Anterior cingulate cortex (tissue), 58 donors: ENCODE results near the gene SEZ6L2.
A peak's percentile ranks its signal among the peaks of the same experiment; 100 is the strongest.

Source experiments
- DNase-seq, 58 donors: peaks; one replicate each; lab custom pipeline; 2025; lab: John Stamatoyannopoulos, UW

Gene SEZ6L2

DNA sequence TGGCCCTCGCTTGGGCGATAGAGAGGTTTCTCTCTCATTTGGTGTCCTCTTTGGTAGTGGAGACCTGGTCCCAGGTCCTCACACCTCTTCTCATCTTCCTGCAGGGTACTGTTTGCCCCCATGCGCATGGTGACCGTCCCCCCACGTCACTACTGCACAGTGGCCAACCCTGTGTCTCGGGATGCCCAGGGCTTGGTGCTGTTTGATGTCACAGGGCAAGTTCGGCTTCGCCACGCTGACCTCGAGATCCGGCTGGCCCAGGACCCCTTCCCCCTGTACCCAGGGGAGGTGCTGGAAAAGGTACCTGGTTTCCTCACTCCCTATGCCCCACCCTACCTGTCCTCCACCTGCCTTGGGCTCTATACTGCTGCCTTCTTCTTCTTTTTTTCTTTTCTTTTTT is 68.6 kb downstream of the SEZ6L2 start:
- DNase-seq: no peak

DNA sequence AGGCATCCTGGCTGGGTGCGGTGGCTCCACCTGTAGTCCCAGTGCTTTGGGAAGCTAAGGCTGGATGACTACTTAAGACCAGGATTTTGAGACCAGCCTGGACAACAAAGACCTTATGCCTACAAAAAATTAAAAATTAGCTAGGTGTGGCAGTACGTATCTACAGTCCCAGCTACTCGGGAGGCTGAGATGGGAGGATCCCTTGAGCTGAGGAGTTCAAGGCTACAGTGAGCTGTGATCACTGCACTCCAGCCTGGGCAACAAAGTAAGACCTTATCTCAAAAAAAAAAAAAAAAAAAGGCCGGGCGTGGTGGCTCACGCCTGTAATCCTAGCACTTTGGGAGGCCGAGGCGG is 73.0 kb downstream of the SEZ6L2 start:
- no peak for DNase-seq

GRCh38 chr16:29825145-29826044 is 74.0 kb downstream of the SEZ6L2 start:
- DNase-seq: peak in 33 of 58 donors; percentile 3 to 88 (median 43)

DNA sequence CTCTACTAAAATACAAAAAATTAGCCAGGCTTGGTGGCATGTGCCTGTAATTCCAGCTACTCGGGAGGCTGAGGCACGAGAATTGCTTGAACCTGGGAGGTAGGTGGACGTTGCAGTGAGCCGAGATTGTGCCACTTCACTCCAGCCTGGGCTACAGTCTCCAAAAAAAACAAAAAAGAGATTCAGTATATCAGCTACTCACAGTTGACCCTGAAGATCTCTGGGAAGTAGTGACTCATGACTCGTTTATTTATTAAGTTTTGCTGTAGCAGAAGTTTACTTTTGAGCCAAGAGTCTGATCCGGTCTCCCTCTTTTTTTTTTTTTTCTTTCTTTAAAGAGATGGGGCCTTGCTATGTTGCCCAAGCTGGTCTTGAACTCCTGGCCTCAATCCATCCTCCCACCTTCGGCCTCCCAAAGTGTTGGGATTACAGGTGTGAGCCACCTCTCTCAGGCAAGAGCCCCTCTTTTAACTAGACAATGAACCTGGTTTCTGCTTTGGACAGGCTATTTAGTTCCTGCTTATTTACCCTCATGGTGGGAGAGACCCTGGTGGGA is 74.7 kb downstream of the SEZ6L2 start:
- no peak for DNase-seq

DNA sequence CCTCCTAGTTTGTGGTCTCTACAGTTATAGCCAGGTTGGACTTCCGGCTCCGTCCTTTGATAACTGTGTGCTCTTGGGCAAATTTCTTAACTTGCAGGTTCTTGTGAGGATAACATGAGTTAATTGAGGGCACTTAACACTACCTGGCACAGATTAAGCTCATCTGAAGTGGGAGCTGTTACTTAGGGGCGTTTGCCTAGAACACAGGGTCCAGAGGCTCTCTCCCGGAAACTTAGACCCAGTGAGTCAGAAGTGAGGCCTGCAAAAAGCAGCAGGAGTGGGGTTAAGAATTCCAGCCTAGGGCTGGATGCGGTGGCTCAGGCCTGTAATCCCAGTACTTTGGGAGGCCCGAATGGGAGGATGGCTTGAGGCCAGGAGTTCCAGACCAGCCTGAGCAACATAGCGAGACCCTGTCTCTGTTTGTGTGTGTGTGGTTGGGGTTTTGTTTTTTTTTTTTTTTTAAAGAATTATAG is 77.7 kb downstream of the SEZ6L2 start:
- DNase-seq: no peak
